Peyer's patch (tissue), 4 donors: ENCODE measurements around the gene RASGRP2.

Source experiments
- CTCF ChIP-seq, 6 experiments: fragments of 450-650 bp in 4 of 6; fragments of 200-600 bp in 2 of 6; sonication (generic) in 1 of 6; IDR thresholded peaks; one replicate each; pipeline ENCODE4 v1.5.1; 2017 to 2019; ENCODE audit warnings: antibody characterized with exemption in 6 of 6, mild to moderate bottlenecking in 3 of 6, moderate library complexity in 1 of 6
- POLR2A ChIP-seq, 2 donors: fragments of 450-650 bp; IDR thresholded peaks; one replicate each; pipeline ENCODE4 v1.5.1; 2017; ENCODE audit warnings: antibody characterized with exemption in 2 of 2, mild to moderate bottlenecking in 2 of 2, moderate library complexity in 2 of 2

- TF ChIP-seq CTCF (IDR thresholded peaks at IDR 0.05) (no peak), POLR2A (IDR thresholded peaks at IDR 0.05) (no peak)
Measured at GRCh38 chr11:64789331-64790204, 45.6 kb upstream of the RASGRP2 start.
